Ovary (tissue), 3 donors: Measurements from ENCODE around the gene WNT9A.

Source experiments
- CTCF ChIP-seq, 3 donors: fragments of 450-650 bp in 2 of 3; fragments of 200-600 bp in 1 of 3; IDR thresholded peaks; one replicate each; pipeline versions ENCODE4 v1.5.1 to v1.8.0; 2016 to 2022; ENCODE audit warnings: antibody characterized with exemption in 3 of 3, mild to moderate bottlenecking in 1 of 3
- POLR2A ChIP-seq: fragments of 450-650 bp; IDR thresholded peaks from one replicate; pipeline ENCODE4 v1.6.1; 2017; ENCODE audit warnings: antibody characterized with exemption, mild to moderate bottlenecking, moderate library complexity
- donor health status: DM: no; HTN: no; CAD: no.

- no peak for TF ChIP-seq POLR2A
- TF ChIP-seq CTCF (IDR thresholded peaks at IDR 0.05), result no peak
Measured at GRCh38 chr1:227896710-227897655, 50.7 kb downstream of the WNT9A start.
